ENCODE data around the gene GNMT.
"Not testable (repeated sequence)": the region's sequence is repeated elsewhere in the genome, so short reads cannot be mapped to it uniquely, and the experiment has no call there.

The GNMT gene

DNA sequence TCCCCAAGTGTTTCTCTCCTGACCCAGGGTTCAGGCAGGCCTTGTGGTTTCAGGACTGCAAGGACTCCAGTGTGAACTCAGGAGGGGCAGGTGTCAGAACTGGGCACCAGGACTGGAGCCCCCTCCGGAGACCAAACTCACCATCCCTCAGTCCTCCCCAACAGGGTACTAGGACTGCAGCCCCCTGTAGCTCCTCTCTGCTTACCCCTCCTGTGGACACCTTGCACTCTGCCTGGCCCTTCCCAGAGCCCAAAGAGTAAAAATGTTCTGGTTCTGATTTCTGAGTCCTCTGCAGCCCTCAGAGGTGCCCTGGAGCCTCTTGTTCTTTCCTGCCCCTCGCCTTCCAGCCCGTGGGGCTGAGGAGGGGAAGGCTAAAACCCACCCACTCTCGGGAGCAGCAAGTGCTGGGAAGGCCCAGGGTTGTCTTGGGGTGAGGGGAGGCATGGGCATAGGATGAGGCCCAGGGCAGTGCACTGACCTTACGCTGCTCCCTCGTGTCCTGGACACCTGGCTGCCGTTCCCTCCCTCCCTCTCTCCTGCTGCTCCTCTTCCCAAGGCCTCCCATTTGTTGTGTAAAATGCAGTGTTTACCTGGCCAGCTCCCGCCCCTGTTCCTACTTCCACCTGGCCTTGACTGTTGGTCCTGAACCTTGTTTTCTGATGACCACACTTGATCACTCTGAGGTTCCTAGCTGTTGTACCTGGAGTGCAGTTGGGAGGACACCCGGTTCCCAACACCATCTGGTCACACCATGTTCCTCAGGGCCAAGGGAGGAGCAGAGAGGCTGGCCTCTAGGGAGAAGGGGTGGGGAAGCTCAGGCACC is 21.4 kb upstream of the GNMT start:
- Histone ChIP-seq H3K36me3 (peaks cover 80% of the 10 kb centered on the region), H3K27ac (0 out of 2 replicates have a peak overlapping the region, but pooled peaks have one; percentile 1), H3K4me3 (ENCODE audit: low read depth, low read length) (no peak overlapping the region), H3K27me3 (ENCODE audit: insufficient read depth, low read depth, severe bottlenecking) (no peaks in the 10 kb centered on the region), H3K9me3 (ENCODE audit: severe bottlenecking) (no peaks in the 10 kb centered on the region)
- TF ChIP-seq CTCF (IDR thresholded peaks at IDR 0.05; ENCODE audit: low read depth, low read length), result no peak
- DNase-seq, result peak; percentile 42

- H3K27ac ChIP-seq, result no peak overlapping the region
- no peaks in the 10 kb centered on the region for H3K9me3 ChIP-seq (ENCODE audit: severe bottlenecking)
- DNase-seq, result no peak
- no peaks in the 10 kb centered on the region for H3K27me3 ChIP-seq (ENCODE audit: insufficient read depth, low read depth, severe bottlenecking)
- TF ChIP-seq CTCF (IDR thresholded peaks at IDR 0.05; ENCODE audit: low read depth, low read length), result no peak
- H3K36me3 ChIP-seq, result peaks cover 75% of the 10 kb centered on the region
- H3K4me3 ChIP-seq (ENCODE audit: low read depth, low read length), result no peak overlapping the region
These were observed 20.8 kb upstream of the GNMT start for GRCh38 chr6:42939810-42940167.

- no peaks in the 10 kb centered on the region for H3K27me3 ChIP-seq (ENCODE audit: insufficient read depth, low read depth, severe bottlenecking)
These were observed 20.0 kb upstream of the GNMT start for GRCh38 chr6:42940493-42941045.

GRCh38 chr6:42941356-42941755 is 19.2 kb upstream of the GNMT start:
- not testable (repeated sequence) for H3K9me3 ChIP-seq (ENCODE audit: severe bottlenecking); H3K27ac ChIP-seq; DNase-seq; H3K27me3 ChIP-seq (ENCODE audit: insufficient read depth, low read depth, severe bottlenecking); H3K4me3 ChIP-seq (ENCODE audit: low read depth, low read length)
- H3K36me3 ChIP-seq, result peaks cover 59% of the 10 kb centered on the region

More at GRCh38 chr6:42940493-42941045, 20.0 kb upstream of the GNMT start:
- H3K36me3 ChIP-seq, result peaks cover 67% of the 10 kb centered on the region
- no peak for DNase-seq
- no peak overlapping the region for H3K4me3 ChIP-seq (ENCODE audit: low read depth, low read length)
- H3K27ac ChIP-seq, result no peak overlapping the region
- TF ChIP-seq CTCF (IDR thresholded peaks at IDR 0.05; ENCODE audit: low read depth, low read length), result no peak
- H3K9me3 ChIP-seq (ENCODE audit: severe bottlenecking), result no peaks in the 10 kb centered on the region

DNA sequence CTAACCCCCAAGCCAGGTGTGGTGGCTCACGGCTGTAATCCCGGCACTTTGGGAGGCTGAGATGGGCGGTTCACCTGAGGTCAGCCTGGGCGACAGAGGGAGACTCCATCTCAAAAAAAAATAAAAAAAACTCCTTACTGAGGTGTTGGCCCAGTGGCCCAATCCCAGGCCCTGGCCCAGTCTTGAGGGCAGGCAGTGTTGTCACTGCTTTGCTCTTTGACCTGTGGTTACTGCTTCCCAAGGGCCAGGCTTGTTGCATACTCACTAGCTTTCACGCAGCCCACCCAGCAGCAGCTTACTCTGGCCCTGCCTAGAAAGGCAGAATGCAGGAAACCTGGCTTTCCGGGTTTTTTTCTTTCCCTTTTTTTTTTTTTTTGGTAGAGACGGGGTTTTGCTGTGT is 18.1 kb upstream of the GNMT start:
- Histone ChIP-seq H3K27me3 (ENCODE audit: insufficient read depth, low read depth, severe bottlenecking) (no peaks in the 10 kb centered on the region), H3K9me3 (ENCODE audit: severe bottlenecking) (no peaks in the 10 kb centered on the region), H3K27ac (no peak overlapping the region), H3K36me3 (peaks cover 49% of the 10 kb centered on the region), H3K4me3 (ENCODE audit: low read depth, low read length) (no peak overlapping the region)
- no peak for DNase-seq
- no peak for TF ChIP-seq CTCF (IDR thresholded peaks at IDR 0.05; ENCODE audit: low read depth, low read length)

DNA sequence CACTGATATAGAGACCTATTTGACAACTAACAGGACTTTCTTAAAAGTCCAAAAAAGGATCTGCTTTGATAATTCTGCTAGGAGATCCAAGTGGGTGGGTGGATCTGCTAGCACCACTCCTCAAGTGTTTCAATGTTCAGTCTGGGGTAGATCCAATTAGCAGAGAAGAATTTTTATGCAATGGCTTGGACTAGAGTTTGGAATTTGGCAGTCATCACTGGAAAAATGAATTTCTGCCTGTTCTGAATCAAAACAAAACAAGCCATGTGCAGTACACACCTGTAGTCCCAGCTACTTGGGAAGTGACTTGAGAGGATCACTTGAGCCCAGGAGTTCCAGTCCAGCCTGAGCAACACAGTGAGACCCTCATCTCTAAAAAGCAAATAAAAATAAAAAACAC is 12.6 kb upstream of the GNMT start:
- Histone ChIP-seq H3K9me3 (ENCODE audit: severe bottlenecking) (no peaks in the 10 kb centered on the region), H3K4me3 (ENCODE audit: low read depth, low read length) (no peak overlapping the region), H3K36me3 (peaks cover 10% of the 10 kb centered on the region), H3K27me3 (ENCODE audit: insufficient read depth, low read depth, severe bottlenecking) (no peaks in the 10 kb centered on the region), H3K27ac (no peak overlapping the region)
- no peak for TF ChIP-seq CTCF (IDR thresholded peaks at IDR 0.05; ENCODE audit: low read depth, low read length)
- DNase-seq, result no peak

Measured in WERI-Rb-1 (cell line).